ENCODE data around the gene PRPF31. TPM values are rescaled to one million over a fixed set of nuclear protein-coding genes. Genes with fewer than 3 reads are reported as not detected.

The PRPF31 gene
- total and polyA plus RNA-seq, 2 of the 13 experiments (the other 11 are each of a cell fraction or from before 2014, with no cell fraction given): 23.8 to 63.8 TPM

DNA sequence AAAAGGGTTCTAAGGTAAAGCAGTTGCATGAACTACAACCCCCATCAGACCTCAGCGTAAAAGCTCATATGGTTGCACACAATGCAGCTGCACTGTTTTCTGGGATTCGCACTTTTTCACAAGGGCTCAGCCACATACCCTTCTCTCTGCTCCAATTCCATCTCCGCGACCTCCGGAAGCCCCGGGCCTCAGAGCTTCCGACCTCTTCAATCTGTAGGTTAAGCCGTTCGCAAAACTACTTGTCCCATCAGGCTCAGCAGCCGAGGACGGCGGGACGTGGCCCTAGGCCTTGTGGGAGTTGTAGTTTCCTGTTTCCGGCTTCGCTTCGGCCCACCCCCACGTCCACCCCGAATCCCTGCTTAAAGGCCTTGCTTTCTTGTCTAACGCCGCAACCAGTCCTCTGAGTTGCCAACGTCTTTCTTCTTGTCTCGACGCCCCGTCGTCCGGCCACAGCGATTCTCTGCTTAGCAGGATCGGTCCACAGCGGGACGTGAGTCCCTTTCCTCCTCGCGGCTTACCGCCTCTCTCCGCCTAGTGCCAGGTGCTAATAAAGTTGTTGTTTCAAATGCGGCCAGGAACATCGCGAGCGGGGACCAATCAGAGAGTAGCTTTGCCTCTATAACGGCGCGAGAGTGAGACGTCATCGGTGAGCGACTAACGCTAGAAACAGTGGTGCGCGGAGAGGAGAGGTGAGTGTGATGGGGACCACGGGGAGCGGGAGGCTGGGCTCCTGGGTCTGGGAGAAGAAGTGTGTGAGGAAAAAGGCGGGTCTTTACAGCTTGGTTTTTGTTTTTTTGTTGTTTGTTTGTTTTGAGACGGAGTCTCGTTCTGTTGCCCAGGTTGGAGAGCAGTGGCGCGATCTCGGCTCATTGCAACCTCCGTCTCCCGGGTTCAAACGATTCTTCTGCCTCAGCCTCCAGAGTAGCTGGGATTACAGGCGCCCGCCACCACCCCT lies at the start of gene PRPF31, which contains the start of gene TFPT (continued):
- TF ChIP-seq RNF219 (CRISPR knock-in tag; IDR thresholded peaks at IDR 0.05) (peak; percentile 50; the same call in 1 of the 2 replicates), KAT7 (CRISPR knock-in tag; IDR thresholded peaks at IDR 0.05; ENCODE audit: borderline replicate concordance) (no peak), IKZF5 (CRISPR knock-in tag; IDR thresholded peaks at IDR 0.05) (peak; percentile 54; the same call in 1 of the 2 replicates), SRSF4 (IDR thresholded peaks at IDR 0.05; ENCODE audit: low read depth, low read length, poor library complexity, severe bottlenecking) (no peak), PHF20 (CRISPR knock-in tag; IDR thresholded peaks at IDR 0.05) (peak; percentile 99), ZNF414 (CRISPR knock-in tag; IDR thresholded peaks at IDR 0.05) (no peak), ZNF235 (CRISPR knock-in tag; IDR thresholded peaks at IDR 0.05; ENCODE audit: borderline replicate concordance) (no peak), WIZ (CRISPR knock-in tag; IDR thresholded peaks at IDR 0.05) (no peak), U2AF2 (IDR thresholded peaks at IDR 0.05; ENCODE audit: low read depth, low read length) (peak; percentile 60; the same call in 1 of the 2 replicates), ZNF607 (CRISPR knock-in tag; IDR thresholded peaks at IDR 0.05; ENCODE audit: borderline replicate concordance) (peak; percentile 82; the same call in 1 of the 2 replicates), CENPT (CRISPR knock-in tag; IDR thresholded peaks at IDR 0.05; ENCODE audit: low read depth) (no peak), CENPX (CRISPR knock-in tag; IDR thresholded peaks at IDR 0.05) (no peak), TARDBP (CRISPR knock-in tag; IDR thresholded peaks at IDR 0.05) (peak; percentile 86; the same call in 1 of the 2 replicates), ZNF451 (CRISPR knock-in tag; IDR thresholded peaks at IDR 0.05) (peak; percentile 74; the same call in 1 of the 2 replicates), ZNF232 (CRISPR knock-in tag; IDR thresholded peaks at IDR 0.05; ENCODE audit: borderline replicate concordance) (no peak), ZNF564 (CRISPR knock-in tag; IDR thresholded peaks at IDR 0.05) (no peak), ZBTB4 (CRISPR knock-in tag; IDR thresholded peaks at IDR 0.05; ENCODE audit: borderline replicate concordance) (no peak)
- TF ChIP-seq, protein P1, sequence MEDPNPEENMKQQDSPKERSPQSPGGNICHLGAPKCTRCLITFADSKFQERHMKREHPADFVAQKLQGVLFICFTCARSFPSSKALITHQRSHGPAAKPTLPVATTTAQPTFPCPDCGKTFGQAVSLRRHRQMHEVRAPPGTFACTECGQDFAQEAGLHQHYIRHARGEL (CRISPR knock-in tag; IDR thresholded peaks at IDR 0.05): no peak
- TF ChIP-seq, protein P2, sequence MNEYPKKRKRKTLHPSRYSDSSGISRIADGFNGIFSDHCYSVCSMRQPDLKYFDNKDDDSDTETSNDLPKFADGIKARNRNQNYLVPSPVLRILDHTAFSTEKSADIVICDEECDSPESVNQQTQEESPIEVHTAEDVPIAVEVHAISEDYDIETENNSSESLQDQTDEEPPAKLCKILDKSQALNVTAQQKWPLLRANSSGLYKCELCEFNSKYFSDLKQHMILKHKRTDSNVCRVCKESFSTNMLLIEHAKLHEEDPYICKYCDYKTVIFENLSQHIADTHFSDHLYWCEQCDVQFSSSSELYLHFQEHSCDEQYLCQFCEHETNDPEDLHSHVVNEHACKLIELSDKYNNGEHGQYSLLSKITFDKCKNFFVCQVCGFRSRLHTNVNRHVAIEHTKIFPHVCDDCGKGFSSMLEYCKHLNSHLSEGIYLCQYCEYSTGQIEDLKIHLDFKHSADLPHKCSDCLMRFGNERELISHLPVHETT (CRISPR knock-in tag; conservative IDR thresholded peaks at IDR 0.05): peak; percentile 86
